ENCODE results near the gene MMS22L.

MMS22L gene, protein sequence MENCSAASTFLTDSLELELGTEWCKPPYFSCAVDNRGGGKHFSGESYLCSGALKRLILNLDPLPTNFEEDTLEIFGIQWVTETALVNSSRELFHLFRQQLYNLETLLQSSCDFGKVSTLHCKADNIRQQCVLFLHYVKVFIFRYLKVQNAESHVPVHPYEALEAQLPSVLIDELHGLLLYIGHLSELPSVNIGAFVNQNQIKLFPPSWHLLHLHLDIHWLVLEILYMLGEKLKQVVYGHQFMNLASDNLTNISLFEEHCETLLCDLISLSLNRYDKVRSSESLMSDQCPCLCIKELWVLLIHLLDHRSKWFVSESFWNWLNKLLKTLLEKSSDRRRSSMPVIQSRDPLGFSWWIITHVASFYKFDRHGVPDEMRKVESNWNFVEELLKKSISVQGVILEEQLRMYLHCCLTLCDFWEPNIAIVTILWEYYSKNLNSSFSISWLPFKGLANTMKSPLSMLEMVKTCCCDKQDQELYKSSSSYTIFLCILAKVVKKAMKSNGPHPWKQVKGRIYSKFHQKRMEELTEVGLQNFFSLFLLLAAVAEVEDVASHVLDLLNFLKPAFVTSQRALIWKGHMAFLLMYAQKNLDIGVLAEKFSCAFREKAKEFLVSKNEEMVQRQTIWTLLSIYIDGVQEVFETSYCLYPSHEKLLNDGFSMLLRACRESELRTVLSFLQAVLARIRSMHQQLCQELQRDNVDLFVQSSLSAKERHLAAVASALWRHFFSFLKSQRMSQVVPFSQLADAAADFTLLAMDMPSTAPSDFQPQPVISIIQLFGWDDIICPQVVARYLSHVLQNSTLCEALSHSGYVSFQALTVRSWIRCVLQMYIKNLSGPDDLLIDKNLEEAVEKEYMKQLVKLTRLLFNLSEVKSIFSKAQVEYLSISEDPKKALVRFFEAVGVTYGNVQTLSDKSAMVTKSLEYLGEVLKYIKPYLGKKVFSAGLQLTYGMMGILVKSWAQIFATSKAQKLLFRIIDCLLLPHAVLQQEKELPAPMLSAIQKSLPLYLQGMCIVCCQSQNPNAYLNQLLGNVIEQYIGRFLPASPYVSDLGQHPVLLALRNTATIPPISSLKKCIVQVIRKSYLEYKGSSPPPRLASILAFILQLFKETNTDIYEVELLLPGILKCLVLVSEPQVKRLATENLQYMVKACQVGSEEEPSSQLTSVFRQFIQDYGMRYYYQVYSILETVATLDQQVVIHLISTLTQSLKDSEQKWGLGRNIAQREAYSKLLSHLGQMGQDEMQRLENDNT

DNA sequence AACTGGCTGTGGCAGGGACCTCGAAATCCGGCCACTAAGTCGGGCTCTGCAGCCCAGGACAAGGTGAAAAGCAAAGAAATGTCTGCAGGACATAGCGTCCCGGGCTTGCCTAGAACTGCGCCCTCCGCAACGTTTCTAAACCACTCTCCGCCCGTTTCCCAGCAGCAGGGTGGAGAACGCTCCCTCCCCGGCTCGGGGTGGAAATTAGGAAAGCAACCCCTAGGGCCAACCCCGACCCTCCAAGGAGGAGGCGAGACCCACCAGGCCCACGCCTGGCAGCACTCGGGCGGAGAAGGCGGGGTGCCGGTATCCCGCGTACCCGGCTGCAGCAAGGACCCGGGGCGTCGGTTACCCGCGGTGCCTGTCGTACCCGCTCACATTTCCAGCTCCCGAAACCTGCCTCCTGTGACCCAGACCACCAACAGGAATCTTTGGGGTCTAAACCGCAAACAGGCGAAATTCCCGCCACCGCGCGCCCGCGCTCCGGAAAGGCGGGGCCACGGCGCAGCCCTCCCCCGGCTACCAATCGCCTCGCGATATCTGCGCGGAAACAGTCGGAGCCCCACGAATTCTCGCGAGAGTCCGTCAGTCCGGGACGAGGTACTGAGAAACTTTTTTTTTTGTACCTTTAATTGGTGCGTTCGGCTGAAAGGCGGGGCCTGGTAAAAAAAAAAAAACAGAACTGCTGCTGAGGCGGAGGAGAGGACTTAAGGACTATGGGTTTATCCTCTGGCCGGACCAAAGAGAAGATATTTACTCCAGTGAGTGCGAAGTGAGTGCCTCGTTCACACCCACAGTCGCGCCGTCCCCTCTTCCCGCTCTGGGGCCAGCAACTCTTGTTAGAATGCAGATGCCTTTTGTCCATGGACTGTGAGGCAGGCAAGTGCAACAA lies at the start of gene MMS22L:
TSS of gene MMS22L (minus strand) at position 491 of the 892 bp plus-strand sequence. CDS start 739 bp downstream, outside the sequence.
- DNase-seq (ENCODE audit: low read depth), result peak; percentile 91

DNA sequence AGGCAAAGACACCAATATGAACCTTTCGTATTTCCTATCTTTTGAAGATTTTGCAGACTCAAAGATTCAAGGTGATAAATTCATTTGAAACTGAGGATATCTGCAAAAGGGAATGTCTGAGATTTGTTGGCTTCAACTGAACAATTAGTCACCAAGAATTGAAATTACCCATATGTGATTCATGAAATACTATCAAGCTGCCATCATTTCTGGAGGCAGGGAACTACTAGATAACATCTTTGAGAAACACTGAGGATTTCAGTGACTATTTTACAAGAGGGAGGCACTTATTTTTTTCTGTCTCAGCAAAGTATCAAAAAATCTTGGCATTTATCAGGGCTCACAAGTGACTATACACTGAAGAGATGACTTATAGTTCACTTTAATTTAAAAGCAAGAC lies 39.8 kb upstream of the MMS22L start:
- peak; percentile 4 for DNase-seq (ENCODE audit: low read depth)

DNA sequence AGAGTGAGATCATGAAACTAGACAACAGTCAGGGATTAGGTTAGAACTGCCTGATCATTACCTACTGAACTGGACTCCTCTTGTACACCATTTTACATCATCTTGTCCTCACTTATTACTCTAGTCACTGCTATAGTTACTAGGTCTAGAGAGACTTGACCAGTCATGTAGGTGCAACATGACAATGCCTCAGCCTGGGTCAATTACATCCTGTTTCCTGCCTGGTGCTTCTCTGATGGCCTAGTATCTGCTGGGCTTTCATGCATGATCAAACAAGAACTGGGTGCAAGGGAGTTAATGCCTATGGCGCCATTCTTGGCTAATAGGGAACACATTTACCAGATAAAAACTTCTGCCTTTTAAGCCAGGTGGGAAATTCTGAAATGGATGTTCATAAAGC lies 39.2 kb upstream of the MMS22L start:
- DNase-seq (ENCODE audit: low read depth), result no peak

DNA sequence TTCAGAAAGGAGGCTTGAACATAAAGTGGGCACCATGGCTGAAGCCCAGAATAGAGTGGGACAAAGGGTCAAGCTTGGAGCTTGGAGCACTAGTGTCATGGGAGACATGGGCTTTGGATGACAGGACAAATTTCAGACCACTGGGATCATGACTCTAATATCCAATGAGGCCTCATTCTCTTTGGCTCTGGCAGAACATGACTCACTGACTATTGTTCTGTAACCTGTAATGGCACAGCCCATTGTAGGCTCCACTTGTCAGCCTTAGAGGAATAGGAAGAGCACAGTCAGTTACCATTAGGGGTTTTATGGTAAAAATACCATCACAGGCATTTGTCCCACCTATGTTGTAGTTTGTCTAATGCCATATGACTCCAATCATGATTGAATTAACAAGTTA lies 34.0 kb upstream of the MMS22L start:
- no peak for DNase-seq (ENCODE audit: low read depth)

DNA sequence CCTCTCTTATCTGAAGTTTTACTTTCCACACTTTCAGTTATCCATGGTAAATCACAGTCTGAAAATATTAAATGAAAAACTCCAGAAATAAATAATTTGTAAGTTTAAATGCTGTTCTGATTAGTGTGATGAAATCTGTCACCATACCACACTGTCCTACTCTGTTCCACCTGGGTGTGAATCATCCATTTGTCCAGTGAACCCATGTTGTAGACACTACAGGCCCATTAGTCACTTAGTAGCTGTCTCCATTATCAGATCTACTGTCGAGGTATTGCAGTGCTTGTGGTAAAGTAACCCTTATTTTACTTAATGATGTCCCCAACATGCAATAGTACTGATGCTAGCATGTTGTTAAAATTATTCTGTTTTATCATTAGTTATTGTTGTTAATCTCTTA lies 29.2 kb upstream of the MMS22L start:
- DNase-seq (ENCODE audit: low read depth), result peak; percentile 4

DNA sequence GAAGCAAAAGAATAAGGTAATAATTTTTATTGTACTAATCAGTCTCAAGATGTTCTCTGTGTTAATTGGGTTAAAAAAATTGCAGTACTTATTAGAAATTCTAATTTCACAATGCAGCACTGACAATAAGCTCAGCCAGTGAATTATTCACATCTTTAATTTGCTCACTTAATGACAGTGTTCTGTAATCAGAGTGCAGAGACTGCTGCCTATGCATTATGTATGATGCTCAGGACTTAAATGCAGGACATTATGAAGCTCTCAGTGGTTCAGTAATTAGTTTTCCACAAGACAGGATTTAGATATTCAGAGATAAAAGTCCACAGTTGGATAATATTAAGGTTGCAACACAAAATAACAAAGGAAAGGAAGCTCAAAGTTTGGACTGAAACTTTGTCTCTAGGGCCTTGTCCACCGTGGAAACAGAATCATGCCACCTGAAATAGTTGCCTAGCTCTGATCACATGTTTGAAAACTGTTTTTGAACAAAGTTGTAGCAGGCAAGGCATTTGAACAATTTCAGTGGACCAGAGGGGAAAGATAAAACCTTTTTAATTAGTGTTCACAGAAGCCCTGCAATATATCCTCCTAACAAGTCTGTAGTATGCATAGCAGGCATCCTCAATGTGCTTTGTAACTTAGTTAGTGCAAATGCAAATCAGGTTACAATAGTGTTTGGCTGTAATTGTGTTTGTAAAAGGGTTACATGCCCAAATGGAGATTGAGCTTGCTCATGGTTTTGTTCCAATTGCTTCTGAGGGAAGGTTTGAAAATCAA lies 23.7 kb upstream of the MMS22L start:
- DNase-seq (ENCODE audit: low read depth), result no peak

DNA sequence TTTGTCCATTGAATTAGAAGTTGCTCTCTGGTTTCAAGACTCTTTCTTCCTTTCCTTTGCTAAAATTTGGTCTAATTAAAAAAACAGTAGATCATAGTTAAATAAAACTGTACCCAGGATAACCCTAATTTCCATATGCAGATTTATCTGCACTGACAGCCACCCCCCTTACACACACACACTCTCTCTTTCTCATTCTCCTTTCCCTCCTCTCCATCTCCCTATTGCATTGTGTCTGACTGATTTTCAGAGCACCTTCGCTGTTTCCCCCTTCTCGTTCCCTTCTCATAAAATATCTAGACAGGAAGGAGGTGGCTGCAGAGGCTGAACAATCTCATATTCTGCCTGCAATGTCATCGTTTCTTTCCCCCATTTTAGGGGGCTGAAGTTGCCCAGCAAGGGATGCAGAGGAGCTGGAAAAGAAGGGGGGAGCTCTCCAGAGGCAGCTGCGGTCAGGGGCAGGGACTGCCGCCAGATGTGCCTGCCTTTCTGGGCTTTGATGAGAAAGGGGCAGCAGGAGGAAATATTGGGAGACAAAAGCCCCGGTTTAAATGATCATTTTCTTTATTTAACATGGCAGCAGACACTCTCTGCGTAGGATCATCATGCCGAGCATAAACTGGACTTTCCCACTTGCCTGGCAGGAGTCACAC lies 22.5 kb upstream of the MMS22L start:
- DNase-seq (ENCODE audit: low read depth), result no peak

DNA sequence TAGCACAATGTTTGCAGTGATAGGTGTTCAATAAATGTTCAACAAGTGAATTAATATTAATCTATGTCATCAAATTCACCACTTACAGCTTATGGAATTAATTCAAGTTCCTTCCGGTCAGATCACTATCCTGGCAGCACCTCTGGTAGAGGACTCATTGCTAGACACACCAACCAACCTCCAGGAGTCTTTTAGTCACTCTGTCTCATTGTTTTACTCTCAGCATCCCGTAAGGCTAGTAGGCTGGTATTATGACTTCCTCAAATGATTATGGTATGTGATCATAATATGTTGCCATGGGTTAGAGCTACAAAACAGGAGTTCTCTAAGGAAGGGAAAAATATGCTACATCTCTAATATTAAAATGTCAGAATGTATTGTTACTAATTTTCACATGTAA lies 21.7 kb upstream of the MMS22L start:
- no peak for DNase-seq (ENCODE audit: low read depth)

DNA sequence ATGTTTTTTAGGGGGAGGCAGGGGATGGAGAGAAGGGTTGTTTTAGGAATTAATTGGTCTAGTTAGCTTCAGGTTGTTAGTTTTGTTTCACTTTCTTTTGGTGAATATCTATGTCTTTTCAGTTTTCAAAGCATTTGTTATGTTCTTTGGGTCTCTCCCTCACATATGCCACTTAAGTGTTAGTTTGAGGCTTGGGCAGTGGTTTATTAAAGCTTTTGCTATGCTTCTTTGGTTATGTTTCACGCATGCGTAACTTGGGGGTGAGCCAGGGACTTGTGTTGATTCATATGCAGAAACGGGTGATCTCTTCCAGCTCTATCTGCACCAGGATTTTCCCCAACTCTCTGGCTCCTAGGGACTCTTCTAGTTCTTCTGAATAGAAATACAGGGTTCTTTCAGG lies 11.4 kb upstream of the MMS22L start:
- peak; percentile 9 for DNase-seq (ENCODE audit: low read depth)

DNA sequence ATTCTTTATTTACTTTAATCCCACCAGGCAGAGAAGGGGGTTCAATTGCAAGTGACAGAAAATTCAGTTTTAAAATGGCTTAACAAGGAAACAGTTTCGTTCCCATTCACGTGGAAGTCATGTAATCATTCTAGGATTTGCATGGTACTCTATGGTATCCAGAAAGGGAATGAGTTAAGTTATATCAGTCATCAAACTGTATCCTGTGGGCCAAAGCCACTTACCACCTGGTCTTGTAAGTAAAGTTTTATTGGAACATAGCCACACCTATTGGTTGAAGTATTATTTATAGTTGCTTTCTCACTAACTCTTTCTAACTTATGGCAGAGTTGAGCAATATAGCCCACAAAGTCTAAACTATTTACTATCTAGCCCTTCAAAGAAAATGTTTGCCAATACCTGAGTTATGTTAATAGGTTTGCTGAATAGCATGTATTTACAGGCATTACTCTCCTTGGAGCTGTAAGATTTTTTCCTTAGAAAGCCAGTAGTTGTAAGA lies 10.2 kb upstream of the MMS22L start:
- DNase-seq (ENCODE audit: low read depth), result peak; percentile 1

DNA sequence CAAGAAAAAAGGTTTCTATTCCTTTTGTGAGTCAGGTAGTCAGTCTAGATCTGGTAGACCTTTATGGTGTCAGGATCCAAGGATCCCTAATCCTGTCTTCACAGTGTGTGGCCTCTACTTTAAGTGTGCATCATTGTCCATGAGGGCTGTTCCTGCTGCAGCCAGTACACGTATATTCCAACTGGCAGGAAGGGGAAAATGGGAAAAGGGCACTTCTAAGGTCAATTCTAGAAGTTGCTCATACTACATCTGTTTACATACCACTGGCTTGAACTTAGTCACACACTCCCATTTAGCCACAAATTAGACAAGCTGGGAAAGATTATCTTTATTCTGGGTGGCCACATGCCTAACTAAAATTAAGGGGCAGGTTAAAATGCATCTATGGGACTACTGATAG lies 9.7 kb upstream of the MMS22L start:
- DNase-seq (ENCODE audit: low read depth), result peak; percentile 10

DNA sequence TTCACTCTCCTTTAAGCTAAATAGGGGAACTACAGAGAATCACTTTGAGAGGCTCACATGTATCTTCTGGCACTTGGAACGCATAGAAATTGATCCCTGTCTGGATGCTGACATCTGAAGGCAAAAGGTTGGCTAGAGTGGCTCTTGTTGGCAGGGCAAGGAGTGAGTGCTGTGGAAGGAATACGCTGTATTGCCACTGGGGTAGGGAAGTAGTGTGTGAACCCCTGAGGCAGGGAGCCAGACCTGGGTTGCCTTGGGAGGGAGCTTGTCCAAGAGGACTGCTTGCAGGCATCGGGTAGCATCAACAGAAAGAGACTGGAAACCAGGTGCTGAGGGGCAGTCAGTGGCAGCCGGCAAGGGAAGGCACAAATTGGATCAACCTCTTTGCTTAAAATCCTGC lies 8.9 kb upstream of the MMS22L start:
- DNase-seq (ENCODE audit: low read depth), result no peak

DNA sequence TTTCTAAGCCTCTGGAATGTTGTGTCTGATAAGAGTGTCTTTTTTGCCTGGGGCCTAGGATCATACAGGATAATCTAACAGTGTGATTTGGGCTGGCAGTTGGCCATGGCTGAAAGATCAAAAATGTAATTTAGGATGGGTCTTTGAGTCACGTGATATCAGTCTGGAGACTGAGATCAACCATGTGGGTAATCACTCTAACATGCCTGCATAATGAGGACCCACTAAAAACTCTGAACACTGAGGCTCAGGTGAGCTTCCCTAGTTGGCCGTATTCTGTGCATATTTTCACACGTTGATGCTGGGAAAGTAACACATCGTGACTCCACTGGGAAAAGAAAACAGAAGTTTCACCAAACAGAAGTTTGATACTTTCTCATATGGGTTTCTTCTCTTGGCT lies 6.3 kb upstream of the MMS22L start:
- no peak for DNase-seq (ENCODE audit: low read depth)

DNA sequence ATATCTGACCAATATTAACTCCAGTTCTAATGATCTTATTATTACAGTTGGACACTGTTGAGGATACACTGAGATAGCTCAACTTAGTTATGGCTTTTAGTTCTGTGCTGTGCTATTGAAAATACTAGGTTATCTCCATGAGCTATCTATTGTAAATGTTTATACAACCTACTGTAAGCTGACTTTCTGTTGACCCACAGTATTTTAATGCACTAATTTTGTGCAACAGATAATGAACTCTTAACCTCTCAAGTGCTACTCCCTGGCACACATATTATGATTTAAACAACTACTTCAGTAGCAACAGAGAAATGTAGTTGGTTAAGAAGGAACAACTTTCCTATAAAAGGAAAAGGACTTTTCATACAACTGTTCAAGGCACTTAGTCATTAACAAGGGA lies 5.2 kb upstream of the MMS22L start:
- no peak for DNase-seq (ENCODE audit: low read depth)

DNA sequence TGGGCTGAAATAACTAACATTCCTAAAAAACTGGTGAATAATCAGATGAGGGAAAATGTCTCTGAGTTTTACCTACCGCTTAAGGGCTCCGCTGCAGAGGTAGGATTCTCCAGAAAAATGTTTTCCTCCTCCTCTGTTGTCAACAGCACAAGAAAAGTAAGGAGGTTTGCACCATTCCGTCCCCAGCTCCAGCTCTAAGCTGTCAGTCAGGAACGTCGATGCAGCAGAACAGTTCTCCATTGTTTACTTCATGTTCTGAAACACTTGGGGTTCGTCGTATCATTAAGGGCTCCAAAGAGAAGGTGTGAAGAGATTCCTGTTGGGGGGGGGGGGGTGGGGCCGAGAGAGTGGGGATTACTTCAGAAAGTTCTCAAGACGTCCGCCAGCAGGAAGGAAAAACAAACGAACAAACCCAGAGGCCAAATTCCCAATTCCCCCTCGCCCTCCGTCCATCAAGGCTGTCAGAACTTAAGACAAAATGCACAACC lies 734 bp downstream of the MMS22L start:
- DNase-seq (ENCODE audit: low read depth), result peak; percentile 16

DNA sequence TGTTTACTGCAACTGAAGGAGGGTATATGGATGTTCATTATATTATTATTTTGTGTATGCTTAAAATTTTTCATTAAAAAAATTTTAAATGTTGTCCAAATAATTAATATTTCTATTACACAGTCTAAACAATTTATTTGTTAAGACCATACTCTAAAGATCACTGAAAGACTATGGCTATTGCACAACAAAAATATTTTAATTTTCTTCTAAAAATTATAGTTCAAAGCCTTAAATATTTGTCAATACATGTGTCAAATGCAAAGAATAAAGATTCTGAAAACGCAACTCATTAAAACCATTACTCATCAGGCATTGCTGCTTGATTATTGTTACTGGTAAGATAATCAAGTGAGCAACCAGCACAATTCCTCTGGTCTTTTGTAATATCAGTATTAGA lies 2.2 kb downstream of the MMS22L start:
- DNase-seq (ENCODE audit: low read depth), result no peak

DNA sequence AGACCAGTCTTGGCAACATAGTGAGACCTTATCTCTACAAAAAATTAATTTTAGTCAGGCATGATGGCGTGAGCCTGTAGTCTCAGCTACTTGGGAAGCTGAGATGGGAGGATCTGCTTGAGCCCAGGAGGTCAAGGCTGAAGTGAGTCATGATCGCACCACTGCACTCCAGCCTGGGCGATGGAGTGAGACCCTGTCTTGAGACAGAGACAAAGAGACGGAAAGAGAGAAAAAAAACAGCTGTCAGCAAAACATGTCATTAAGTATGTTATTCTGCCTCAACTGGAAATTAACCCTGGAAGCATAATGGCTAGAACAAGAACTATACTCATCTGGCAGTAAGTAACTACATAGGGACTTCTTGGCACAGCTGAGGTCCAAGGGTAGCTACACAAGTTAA lies 7.2 kb downstream of the MMS22L start:
- no peak for DNase-seq (ENCODE audit: low read depth)

DNA sequence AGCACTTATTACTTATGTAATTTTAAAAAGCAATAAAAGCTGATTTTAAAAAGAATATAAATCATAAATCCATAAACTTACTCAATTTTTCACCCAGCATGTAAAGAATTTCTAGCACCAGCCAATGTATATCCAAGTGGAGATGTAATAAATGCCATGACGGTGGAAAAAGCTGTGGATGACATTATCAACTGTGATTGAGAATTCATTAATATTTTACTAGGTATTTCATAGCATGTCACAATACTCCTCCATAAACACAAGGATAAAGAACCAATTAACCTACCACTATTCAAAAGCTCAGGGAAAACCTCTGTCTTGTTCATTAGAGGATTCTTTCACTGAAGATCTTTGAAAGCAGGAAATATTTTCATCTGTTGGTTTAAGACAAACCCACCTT lies 13.2 kb downstream of the MMS22L start:
- DNase-seq (ENCODE audit: low read depth), result no peak

DNA sequence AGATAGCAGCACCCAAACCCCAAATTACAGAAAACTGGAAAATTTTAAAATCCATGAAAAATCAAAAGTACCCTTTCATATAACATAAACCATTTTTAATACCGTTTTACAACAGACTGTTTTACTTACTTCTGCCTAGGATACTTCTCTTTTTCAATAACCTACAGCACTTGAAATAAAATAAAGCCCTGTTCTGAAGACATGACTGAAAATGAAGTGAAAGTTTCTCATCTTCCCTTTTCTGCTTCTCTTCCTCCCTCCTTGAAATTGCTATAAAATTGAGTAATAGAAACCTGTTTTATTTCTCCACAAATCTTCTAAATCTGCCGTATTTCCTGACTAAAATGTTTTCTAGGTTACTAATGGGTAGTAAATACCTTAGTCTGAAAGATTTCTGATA lies 20.3 kb downstream of the MMS22L start:
- no peak for DNase-seq (ENCODE audit: low read depth)

DNA sequence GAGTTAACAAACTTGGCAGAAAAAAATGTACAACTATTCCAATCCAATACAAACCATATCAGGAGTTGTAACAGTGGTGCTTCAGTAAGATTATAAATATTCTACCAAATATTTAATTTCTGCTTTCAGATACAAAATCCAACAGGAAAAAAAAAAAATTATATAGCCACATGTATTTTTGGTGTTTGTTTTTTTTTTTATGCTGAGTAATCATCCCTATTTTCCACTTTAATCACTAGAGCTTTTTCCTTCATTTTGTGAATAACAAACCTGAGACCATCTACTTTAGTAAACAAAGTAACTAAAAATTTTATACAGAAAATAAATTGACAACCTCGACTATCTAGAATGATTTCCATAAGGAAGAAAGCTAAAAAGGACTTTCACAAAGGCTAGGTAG lies 36.2 kb downstream of the MMS22L start:
- DNase-seq (ENCODE audit: low read depth), result no peak
